ENCODE results near the gene ATOH8.
A peak's percentile ranks its signal among the peaks of the same experiment; 100 is the strongest.

Gene ATOH8

DNA sequence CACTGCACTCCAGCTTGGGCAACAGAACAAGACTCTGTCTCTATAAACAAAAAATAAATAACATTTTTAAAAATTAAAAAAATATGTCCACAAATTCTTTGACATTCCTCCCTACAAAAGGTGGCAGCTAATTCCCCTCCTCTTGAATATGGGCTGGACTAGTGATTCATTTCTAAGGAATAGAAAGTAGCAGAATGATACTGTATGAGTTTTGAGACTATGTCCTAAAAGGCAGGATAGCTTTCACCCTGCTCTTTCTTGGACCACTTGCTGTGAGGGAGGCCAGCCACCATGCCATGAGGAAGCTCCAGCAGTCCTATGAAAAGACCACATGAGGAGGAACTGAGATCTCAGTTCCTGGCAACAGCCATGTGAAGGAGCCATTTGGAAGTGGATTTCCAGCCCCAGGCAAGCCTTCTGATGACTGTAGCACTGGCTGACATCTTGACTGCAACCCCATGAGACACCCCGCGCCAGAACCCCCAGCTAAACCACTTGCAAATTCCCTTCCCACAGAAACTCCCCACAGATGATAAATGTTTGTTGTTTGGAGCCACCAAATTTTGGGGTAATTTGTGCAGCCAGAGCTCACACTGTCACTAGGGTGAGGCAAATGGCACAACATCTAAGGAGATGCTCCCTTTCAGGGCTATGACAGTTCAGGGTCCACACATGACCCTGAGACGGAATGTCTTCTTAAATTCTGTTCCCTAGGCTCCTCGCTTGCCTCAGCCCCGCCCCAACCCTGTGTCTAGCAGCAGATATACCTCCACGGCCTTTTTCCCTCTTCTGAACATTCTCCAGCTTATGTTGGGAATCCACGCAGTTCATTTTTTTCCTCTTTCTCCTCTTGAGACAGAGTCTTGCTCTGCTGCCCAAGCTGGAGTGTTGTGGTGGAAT lies 17.1 kb upstream of the ATOH8 start:
- no peak for DNase-seq

DNA sequence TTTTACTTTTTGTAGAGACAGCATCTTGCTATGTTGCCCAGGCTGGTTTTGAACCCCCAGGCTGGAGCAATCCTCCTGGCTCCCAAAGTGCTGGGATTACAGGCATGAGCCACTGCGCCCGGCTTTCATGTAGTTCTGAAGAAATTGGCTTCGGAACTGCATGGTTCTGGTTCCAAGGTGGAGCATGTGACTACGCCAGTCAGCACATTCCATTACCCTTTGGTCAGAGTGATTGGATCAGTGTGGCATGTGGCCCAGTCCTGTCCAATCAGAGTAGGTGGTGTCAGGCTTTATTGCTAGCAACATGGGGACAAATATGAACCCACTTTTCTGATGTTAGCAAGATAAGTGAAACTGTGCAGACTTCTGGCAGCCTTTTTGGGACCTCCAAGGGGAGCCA lies 16.3 kb upstream of the ATOH8 start:
- no peak for DNase-seq

DNA sequence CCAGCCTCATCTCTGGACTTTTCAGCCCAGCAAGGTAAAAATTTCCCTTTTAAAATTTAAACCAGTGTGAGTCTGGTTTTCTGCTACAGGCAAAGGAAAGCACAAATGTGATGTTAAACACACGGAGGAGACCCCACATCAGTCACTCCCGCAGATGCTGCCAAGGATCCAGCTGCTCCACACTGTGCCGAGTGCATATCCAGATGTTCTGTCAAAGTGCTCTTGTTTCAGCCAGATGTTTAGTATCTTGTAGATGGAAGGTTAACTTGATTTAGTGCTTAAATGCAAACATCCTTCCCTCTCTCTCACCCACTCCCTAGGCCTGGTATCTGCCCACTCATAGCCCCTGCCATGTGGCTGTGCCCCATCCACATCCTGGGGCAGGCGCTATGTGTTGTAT lies 15.8 kb upstream of the ATOH8 start:
- no peak for DNase-seq

GRCh38 chr2:85740193-85740592 lies 13.6 kb upstream of the ATOH8 start:
- no peak for DNase-seq

- no peak for DNase-seq
Measured at GRCh38 chr2:85741211-85741832, 12.5 kb upstream of the ATOH8 start.

- no peak for DNase-seq
Measured at GRCh38 chr2:85741833-85742455, 11.8 kb upstream of the ATOH8 start.

- DNase-seq, result no peak
Measured at GRCh38 chr2:85743304-85743978, 10.3 kb upstream of the ATOH8 start.

DNA sequence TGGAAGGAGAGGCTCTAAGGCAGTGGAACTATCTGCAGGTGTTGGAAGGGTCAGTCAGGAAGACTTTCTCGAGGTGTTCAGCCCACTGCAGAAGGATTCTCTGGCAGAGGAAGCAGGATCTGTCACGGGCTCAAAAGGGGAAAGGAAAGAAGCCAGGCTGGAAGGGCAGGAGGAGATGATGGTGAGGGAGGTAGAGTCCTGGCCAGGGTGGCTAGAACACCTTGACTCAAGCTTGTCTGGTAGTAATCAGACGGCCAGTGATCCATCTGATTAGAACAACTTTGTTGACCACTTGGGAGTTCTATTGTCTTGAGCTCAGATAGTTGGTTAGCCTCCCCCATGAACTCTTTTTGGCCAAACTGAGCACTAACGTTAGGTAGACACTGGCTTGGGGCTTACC lies 9.7 kb upstream of the ATOH8 start:
- no peak for DNase-seq

GRCh38 chr2:85744741-85745601 lies 8.8 kb upstream of the ATOH8 start:
- no peak for DNase-seq

GRCh38 chr2:85745619-85746018 lies 8.2 kb upstream of the ATOH8 start:
- DNase-seq, result no peak

GRCh38 chr2:85746321-85747004 lies 7.3 kb upstream of the ATOH8 start:
- DNase-seq, result no peak

- DNase-seq, result no peak
Measured at GRCh38 chr2:85747441-85747840, 6.3 kb upstream of the ATOH8 start.

- no peak for DNase-seq
Measured at GRCh38 chr2:85748039-85748734, 5.6 kb upstream of the ATOH8 start.

DNA sequence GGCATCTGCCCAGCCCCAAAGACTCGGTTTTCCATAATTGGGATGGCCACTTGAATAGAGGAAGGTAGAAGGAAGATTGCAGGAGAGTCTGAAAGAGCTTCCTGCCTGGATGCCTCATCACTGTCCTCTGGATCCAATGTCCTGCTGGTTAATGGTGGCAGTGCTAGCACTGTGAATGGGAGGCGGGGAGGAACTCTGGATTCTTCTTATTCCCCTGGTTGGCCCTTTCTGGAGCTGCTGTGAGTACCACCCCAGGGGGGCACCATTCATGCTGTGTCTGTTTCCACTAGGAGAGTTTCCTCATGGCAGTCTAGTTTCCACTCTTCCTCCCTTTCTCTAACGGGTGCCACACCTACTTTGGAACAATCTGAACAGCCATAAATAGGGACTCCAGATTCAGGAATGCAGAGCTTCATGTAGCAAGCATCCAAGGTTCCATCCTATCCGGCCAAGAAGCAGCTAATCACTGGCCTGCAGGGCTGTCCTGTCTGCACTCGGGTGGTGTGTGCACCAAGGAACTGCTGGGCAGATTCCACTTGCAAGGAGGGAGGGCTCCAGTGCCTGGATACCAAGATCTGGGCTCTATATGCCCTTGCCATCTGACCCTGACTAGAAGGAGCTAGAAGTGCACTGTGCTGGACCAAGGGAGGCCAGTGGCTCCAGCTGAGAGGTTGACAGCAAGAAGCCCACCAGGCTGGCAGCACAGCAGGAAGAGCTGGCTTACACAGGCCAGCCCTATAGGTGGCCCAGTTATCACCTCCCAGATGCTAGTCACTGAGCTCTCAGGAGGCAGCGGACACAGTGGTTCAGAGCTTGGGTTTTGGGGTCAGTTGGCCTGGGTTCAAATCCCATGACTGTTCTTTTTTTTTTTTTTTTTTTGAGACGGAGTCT lies 4.6 kb upstream of the ATOH8 start:
- no peak for DNase-seq

DNA sequence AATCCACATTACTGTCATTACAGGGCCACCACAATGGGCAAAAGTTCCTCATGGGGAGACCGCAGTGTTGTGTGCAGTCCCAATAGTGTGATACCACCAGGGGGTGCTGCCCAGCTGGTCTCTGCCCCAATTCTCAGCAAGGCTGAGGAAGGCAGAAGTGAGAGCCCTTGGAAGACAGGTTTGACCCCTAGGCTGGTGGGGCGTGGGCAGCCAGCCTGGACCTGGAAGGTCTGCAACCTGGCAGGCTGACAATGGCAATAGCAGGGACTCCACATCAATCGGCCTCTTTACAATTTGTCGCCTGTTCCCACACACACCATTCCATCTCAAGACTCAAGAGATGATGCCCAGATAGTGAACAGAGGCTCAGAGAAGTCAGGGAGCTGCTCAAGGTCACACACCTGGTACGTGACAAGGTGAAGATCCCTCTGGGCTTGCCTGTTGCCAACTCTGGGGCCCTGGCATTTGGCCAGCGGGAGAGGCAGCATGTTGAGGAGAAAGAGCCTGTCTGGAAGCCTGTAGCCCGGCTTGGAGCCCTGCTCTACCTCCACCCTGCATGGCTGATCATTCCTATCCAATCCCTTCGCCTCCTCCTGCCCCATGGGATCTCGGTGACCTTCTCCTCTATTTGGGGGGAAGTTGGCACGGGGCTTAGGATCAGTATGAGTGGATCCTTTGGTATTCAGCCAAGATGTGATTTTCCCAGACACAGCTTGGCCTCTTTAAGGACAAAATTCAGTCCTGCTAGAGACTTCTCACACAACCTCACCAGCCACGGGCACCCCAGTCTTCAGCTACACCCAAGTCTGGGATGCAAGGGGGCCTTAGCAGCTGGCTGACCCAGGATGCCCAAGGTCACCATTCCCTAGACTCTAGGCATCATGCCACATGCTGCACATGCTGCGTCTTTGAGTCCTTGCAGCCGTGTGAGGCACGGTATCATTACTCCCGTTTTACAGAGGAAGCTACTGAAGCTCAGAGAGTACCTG lies 2.9 kb upstream of the ATOH8 start:
- DNase-seq, result peak; percentile 22

DNA sequence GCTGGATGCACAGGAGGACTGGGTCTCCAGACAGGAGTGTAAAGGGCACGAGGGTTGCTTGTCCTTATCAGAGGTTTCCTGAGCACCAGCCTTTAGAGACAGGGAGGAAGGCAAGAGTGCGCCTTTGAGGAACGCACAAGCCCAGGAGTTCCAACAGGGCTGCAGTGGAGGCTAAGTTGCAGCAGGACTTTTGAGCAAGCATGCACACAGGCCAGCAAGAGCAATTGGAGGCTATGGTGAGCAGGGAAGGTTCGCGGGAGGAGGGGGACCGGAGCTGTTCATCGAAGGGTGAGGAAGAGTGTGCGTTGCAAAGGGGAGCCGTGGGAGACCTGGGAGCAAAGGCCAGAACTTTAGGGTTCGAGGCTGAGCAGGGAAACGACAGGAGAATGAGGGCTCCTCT lies 2.2 kb upstream of the ATOH8 start:
- no peak for DNase-seq

DNA sequence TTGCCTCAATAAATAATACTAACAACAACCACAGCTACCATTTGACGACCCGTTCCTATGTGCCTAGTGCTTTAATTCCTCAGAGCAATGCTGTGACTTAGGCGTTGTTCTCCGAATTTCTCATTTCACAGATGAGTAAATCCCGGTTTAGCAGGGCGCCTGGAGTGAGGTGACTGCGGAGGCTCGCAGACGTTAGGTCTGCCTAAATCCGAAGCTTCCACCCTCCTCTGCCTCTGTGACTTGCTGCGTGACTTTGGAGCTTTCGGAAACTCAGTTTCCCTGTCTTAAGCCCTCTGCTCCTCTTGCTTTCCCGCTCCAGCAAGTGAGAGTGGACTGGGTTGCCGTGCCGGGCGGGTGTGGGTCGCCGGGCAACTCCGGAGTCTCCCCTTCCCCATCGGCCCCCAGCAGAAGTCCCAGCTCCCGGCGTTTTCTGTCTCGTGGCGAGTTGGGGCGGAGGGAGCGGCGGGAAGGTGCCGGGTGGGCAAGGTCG lies 711 bp upstream of the ATOH8 start:
- no peak for DNase-seq

- DNase-seq, result no peak
Measured at GRCh38 chr2:85754313-85755095, 713 bp downstream of the ATOH8 start.
